HG02970 (cell line): ENCODE measurements around the gene ATG2A.

Experiments
- ATAC-seq: cut with Tn5 transposase; IDR thresholded peaks from one replicate; pipeline ENCODE4 v1.9.1; 2021; ENCODE audit warnings: mild to moderate bottlenecking, moderate library complexity, moderate number of reproducible peaks; ENCODE audit not compliant: unreplicated experiment, low FRiP score

ATG2A gene

GRCh38 chr11:64925536-64926436, 8.8 kb upstream of the ATG2A start:
- no peak for ATAC-seq

- ATAC-seq, result no peak
Observed at GRCh38 chr11:64924910-64925284, 7.9 kb upstream of the ATG2A start.

- ATAC-seq, result peak; percentile 68
Observed at GRCh38 chr11:64923944-64924909, 7.2 kb upstream of the ATG2A start, which contains the start of gene PPP2R5B. PPP2R5B (plus strand) TSS chr11:64924689; CDS start chr11:64925735, 1,046 bp downstream.

GRCh38 chr11:64923151-64923661, 6.2 kb upstream of the ATG2A start:
- no peak for ATAC-seq

GRCh38 chr11:64921384-64921783, 4.4 kb upstream of the ATG2A start:
- no peak for ATAC-seq

GRCh38 chr11:64920124-64920523, 3.1 kb upstream of the ATG2A start:
- no peak for ATAC-seq

- no peak for ATAC-seq
Observed at GRCh38 chr11:64919627-64920026, 2.6 kb upstream of the ATG2A start.

- no peak for ATAC-seq
Observed at GRCh38 chr11:64918017-64918416, 1.0 kb upstream of the ATG2A start.

GRCh38 chr11:64917663-64917995, 620 bp upstream of the ATG2A start:
- no peak for ATAC-seq

- peak; percentile 9 for ATAC-seq
Observed at GRCh38 chr11:64916040-64916774, 802 bp downstream of the ATG2A start.

- no peak for ATAC-seq
Observed at GRCh38 chr11:64915376-64915887, 1.6 kb downstream of the ATG2A start.

- no peak for ATAC-seq
Observed at GRCh38 chr11:64914123-64914522, 2.9 kb downstream of the ATG2A start.

- ATAC-seq, result no peak
Observed at GRCh38 chr11:64913171-64913727, 3.8 kb downstream of the ATG2A start.

- no peak for ATAC-seq
Observed at GRCh38 chr11:64911689-64912088, 5.3 kb downstream of the ATG2A start.

- no peak for ATAC-seq
Observed at GRCh38 chr11:64911142-64911541, 5.9 kb downstream of the ATG2A start.

GRCh38 chr11:64910451-64911093, 6.4 kb downstream of the ATG2A start:
- no peak for ATAC-seq

GRCh38 chr11:64909653-64910343, 7.2 kb downstream of the ATG2A start:
- no peak for ATAC-seq

- no peak for ATAC-seq
Observed at GRCh38 chr11:64908766-64909165, 8.2 kb downstream of the ATG2A start.

- ATAC-seq, result no peak
Observed at GRCh38 chr11:64906314-64906635, 10.7 kb downstream of the ATG2A start.
